Ovary (tissue), 3 donors: ENCODE data around the gene RABL2B.
"Not testable (repeated sequence)": the region's sequence is repeated elsewhere in the genome, so short reads cannot be mapped to it uniquely, and the experiment has no call there.

ENCODE experiments used
- CTCF ChIP-seq, 3 donors: fragments of 450-650 bp in 2 of 3; fragments of 200-600 bp in 1 of 3; IDR thresholded peaks; one replicate each; pipeline versions ENCODE4 v1.5.1 to v1.8.0; 2016 to 2022; ENCODE audit warnings: antibody characterized with exemption in 3 of 3, mild to moderate bottlenecking in 1 of 3
- EP300 ChIP-seq: sonication (generic); formaldehyde crosslinking; IDR thresholded peaks from one replicate; pipeline ENCODE4 v1.6.1; 2017; ENCODE audit warnings: antibody characterized with exemption
- POLR2A ChIP-seq: fragments of 450-650 bp; IDR thresholded peaks from one replicate; pipeline ENCODE4 v1.6.1; 2017; ENCODE audit warnings: antibody characterized with exemption, mild to moderate bottlenecking, moderate library complexity
- donor health status: DM: no; HTN: no; CAD: no.

- TF ChIP-seq CTCF (IDR thresholded peaks at IDR 0.05); EP300; POLR2A: not testable (repeated sequence)
Observed at GRCh38 chr22:50783033-50783879, at the start of gene RABL2B.
